ENCODE results near the gene CDKAL1.
A peak's percentile ranks its signal among the peaks of the same experiment; 100 is the strongest.
"Not testable (repeated sequence)": the region's sequence is repeated elsewhere in the genome, so short reads cannot be mapped to it uniquely, and the experiment has no call there.

CDKAL1 gene

GRCh38 chr6:20541382-20541781 lies 7.1 kb downstream of the CDKAL1 start:
- Histone ChIP-seq H3K4me3 (ENCODE audit: low read depth, low read length) (no peak overlapping the region), H3K27me3 (replicated peaks) (no peaks in the 10 kb centered on the region), H3K27ac (no peak overlapping the region), H3K36me3 (replicated peaks) (peaks cover 4% of the 10 kb centered on the region)
- no peak for TF ChIP-seq CTCF (IDR thresholded peaks at IDR 0.05; ENCODE audit: low read depth, low read length, missing control alignments)
- no peak for DNase-seq
- in situ Hi-C loops (cut with HindIII; ENCODE audit: low pct_ligation_motif_present, low sequenced_read_pairs): no loop called here

- in situ Hi-C loops (cut with HindIII; ENCODE audit: low pct_ligation_motif_present, low sequenced_read_pairs): no loop called here
- peak; percentile 82 for DNase-seq
- no peak for TF ChIP-seq CTCF (IDR thresholded peaks at IDR 0.05; ENCODE audit: low read depth, low read length, missing control alignments)
- H3K36me3 ChIP-seq (replicated peaks): peaks cover 4% of the 10 kb centered on the region
- H3K27ac ChIP-seq: peak overlapping the region; percentile 66
- H3K4me3 ChIP-seq (ENCODE audit: low read depth, low read length): no peak overlapping the region
- no peaks in the 10 kb centered on the region for H3K27me3 ChIP-seq (replicated peaks)
Observed at GRCh38 chr6:20542927-20543602, 8.8 kb downstream of the CDKAL1 start.

GRCh38 chr6:20548264-20548663 lies 14.0 kb downstream of the CDKAL1 start:
- Histone ChIP-seq H3K36me3 (replicated peaks) (peaks cover 2% of the 10 kb centered on the region), H3K27me3 (replicated peaks) (no peaks in the 10 kb centered on the region), H3K4me3 (ENCODE audit: low read depth, low read length) (no peak overlapping the region), H3K27ac (no peak overlapping the region)
- in situ Hi-C loops (cut with HindIII; ENCODE audit: low pct_ligation_motif_present, low sequenced_read_pairs): no loop called here
- TF ChIP-seq CTCF (IDR thresholded peaks at IDR 0.05; ENCODE audit: low read depth, low read length, missing control alignments): no peak
- no peak for DNase-seq

- in situ Hi-C loops (cut with HindIII; ENCODE audit: low pct_ligation_motif_present, low sequenced_read_pairs); H3K36me3 ChIP-seq (replicated peaks); H3K27me3 ChIP-seq (replicated peaks); H3K27ac ChIP-seq; DNase-seq; H3K4me3 ChIP-seq (ENCODE audit: low read depth, low read length): not testable (repeated sequence)
Observed at GRCh38 chr6:20549398-20549797, 15.1 kb downstream of the CDKAL1 start.

GRCh38 chr6:20554326-20554725 lies 20.1 kb downstream of the CDKAL1 start:
- Histone ChIP-seq H3K36me3 (replicated peaks) (peaks cover 2% of the 10 kb centered on the region), H3K27me3 (replicated peaks) (no peaks in the 10 kb centered on the region), H3K4me3 (ENCODE audit: low read depth, low read length) (no peak overlapping the region), H3K27ac (no peak overlapping the region)
- no peak for DNase-seq
- TF ChIP-seq CTCF (IDR thresholded peaks at IDR 0.05; ENCODE audit: low read depth, low read length, missing control alignments): no peak
- in situ Hi-C loops (cut with HindIII; ENCODE audit: low pct_ligation_motif_present, low sequenced_read_pairs): no loop called here

GRCh38 chr6:20554817-20555216 lies 20.6 kb downstream of the CDKAL1 start:
- in situ Hi-C loops (cut with HindIII; ENCODE audit: low pct_ligation_motif_present, low sequenced_read_pairs): no loop called here
- no peak for TF ChIP-seq CTCF (IDR thresholded peaks at IDR 0.05; ENCODE audit: low read depth, low read length, missing control alignments)
- no peak for DNase-seq
- Histone ChIP-seq H3K27ac (no peak overlapping the region), H3K36me3 (replicated peaks) (peaks cover 2% of the 10 kb centered on the region), H3K27me3 (replicated peaks) (no peaks in the 10 kb centered on the region), H3K4me3 (ENCODE audit: low read depth, low read length) (no peak overlapping the region)

Measured in brain microvascular endothelial cell (primary cell).